Fibroblast of lung (primary cell): ENCODE measurements around the gene PCSK4. TPM values are rescaled to one million over a fixed set of nuclear protein-coding genes. Genes with fewer than 3 reads are reported as not detected.
A peak's percentile ranks its signal among the peaks of the same experiment; 100 is the strongest.

Experiments
- DNase-seq, 2 donors: peaks; one replicate each; pipeline versions ENCODE4 v3.0.0 to v3.0.0-alpha.2; 2010; ENCODE audit warnings: low read depth in 2 of 2
- H2AFZ ChIP-seq: 2 replicates; pipeline ENCODE4 v1.5.1; 2012; ENCODE audit warnings: low read length, control low read depth, inconsistent platforms
- H3K27ac ChIP-seq: 2 replicates; pipeline ENCODE4 v1.5.1; 2011; ENCODE audit warnings: low read length, control low read depth; ENCODE audit not compliant: insufficient read depth
- H3K27me3 ChIP-seq: 2 replicates; pipeline ENCODE4 v1.5.1; 2011; ENCODE audit warnings: mild to moderate bottlenecking, low read length; ENCODE audit not compliant: control insufficient read depth, insufficient read depth
- H3K36me3 ChIP-seq: 2 replicates; pipeline ENCODE4 v1.5.1; 2011; ENCODE audit warnings: low read length; ENCODE audit not compliant: control insufficient read depth, insufficient read depth
- H3K4me1 ChIP-seq: 2 replicates; pipeline ENCODE4 v1.5.1; 2011; ENCODE audit warnings: low read length; ENCODE audit not compliant: control insufficient read depth, insufficient read depth; ENCODE audit errors: extremely low read depth
- H3K4me2 ChIP-seq: 2 replicates; pipeline ENCODE4 v1.5.1; 2011; ENCODE audit warnings: low read length, control low read depth; ENCODE audit not compliant: insufficient read depth; ENCODE audit errors: extremely low read depth
- H3K4me3 ChIP-seq, 4 experiments: fragments of 200-600 bp in 1 of 4; sonication (generic) in 1 of 4; replicated peaks in 1 of 4; 2 replicates each; pipeline ENCODE4 v1.5.1; 2011 to 2016; ENCODE audit warnings: low read length in 4 of 4, low read depth in 3 of 4, mild to moderate bottlenecking in 3 of 4, control low read depth in 2 of 4, inconsistent platforms in 1 of 4, mixed read lengths in 1 of 4; ENCODE audit not compliant: insufficient read depth in 1 of 4; ENCODE audit errors: control extremely low read depth in 1 of 4
- H3K79me2 ChIP-seq: 2 replicates; pipeline ENCODE4 v1.5.1; 2012; ENCODE audit warnings: mild to moderate bottlenecking, low read length, inconsistent platforms; ENCODE audit not compliant: control insufficient read depth, insufficient read depth
- H3K9ac ChIP-seq: 2 replicates; pipeline ENCODE4 v1.5.1; 2011; ENCODE audit warnings: mild to moderate bottlenecking, low read length, control low read depth; ENCODE audit not compliant: insufficient read depth
- H3K9me3 ChIP-seq: 2 replicates; pipeline ENCODE4 v1.5.1; 2012; ENCODE audit warnings: low read depth, low read length; ENCODE audit not compliant: control insufficient read depth, insufficient read depth
- H4K20me1 ChIP-seq: 2 replicates; pipeline ENCODE4 v1.5.1; 2011; ENCODE audit warnings: low read length; ENCODE audit not compliant: control insufficient read depth, insufficient read depth; ENCODE audit errors: extremely low read depth
- CTCF ChIP-seq, 2 donors: IDR thresholded peaks in 1 of 2; conservative IDR thresholded peaks in 1 of 2; 1 replicate in 1 of 2; 2 replicates in 1 of 2; pipeline ENCODE4 v1.5.1; 2011 to 2012; ENCODE audit warnings: low read length in 2 of 2, control low read depth in 1 of 2, inconsistent platforms in 1 of 2, low read depth in 1 of 2, mild to moderate bottlenecking in 1 of 2
- EZH2 ChIP-seq: IDR thresholded peaks from 2 replicates; pipeline ENCODE4 v1.5.1; 2012; ENCODE audit warnings: low read length, control low read depth, mild to moderate bottlenecking; ENCODE audit errors: missing control alignments
- polyA plus RNA-seq, 2 donors: library from polyadenylated mRNA; depleted of rRNA in 1 of 2; stranded (reverse) in 1 of 2; unstranded in 1 of 2; fragments of >200 nt; gene quantifications; 2 replicates each; pipeline ENCODE4 v1.2.1, GENCODE V29; 2011 to 2012; ENCODE audit warnings: missing spikeins in 1 of 2
- total RNA-seq: library from RNA; depleted of rRNA; stranded (reverse); fragments of >200 nt; gene quantifications from 2 replicates; pipeline ENCODE4 v1.2.1, GENCODE V29; 2014

The PCSK4 gene
- total and polyA plus RNA-seq, 2 donors (not counting 1 experiment from before 2014, with no cell fraction given), result 0.28 to 3.5 TPM

- H3K27ac ChIP-seq, result no peak overlapping the region
- H3K4me2 ChIP-seq, result no peak overlapping the region
- no peak overlapping the region for H2AFZ ChIP-seq
- peaks cover 14% of the 10 kb centered on the region for H3K36me3 ChIP-seq
- H3K79me2 ChIP-seq, result peaks cover 4% of the 10 kb centered on the region
- no peaks in the 10 kb centered on the region for H4K20me1 ChIP-seq
- no peaks in the 10 kb centered on the region for H3K9me3 ChIP-seq
- H3K27me3 ChIP-seq, result peaks cover 39% of the 10 kb centered on the region
- H3K4me3 ChIP-seq, result peak overlapping the region in 1 of 4 experiments; percentile 50
- peaks cover 3% of the 10 kb centered on the region for H3K4me1 ChIP-seq
- TF ChIP-seq EZH2, result no peak
- no peak for TF ChIP-seq CTCF (conservative IDR thresholded peaks at IDR 0.05 in 1 of 2, IDR thresholded peaks at IDR 0.05 in 1 of 2; ENCODE audit: low read depth in 1 of 2, low read length in 2 of 2)
- DNase-seq, result no peak
- H3K9ac ChIP-seq, result no peak overlapping the region
Observed at GRCh38 chr19:1445932-1446712, 44.0 kb downstream of the PCSK4 start.

- Histone ChIP-seq H3K27ac (no peak overlapping the region), H2AFZ (no peak overlapping the region), H3K79me2 (peaks cover 11% of the 10 kb centered on the region), H3K9ac (no peak overlapping the region), H4K20me1 (no peaks in the 10 kb centered on the region), H3K4me3 (peak overlapping the region in 2 of 4 experiments; percentile 5 to 50), H3K4me2 (peak overlapping the region; percentile 32), H3K9me3 (no peaks in the 10 kb centered on the region), H3K4me1 (peaks cover 3% of the 10 kb centered on the region), H3K27me3 (peaks cover 31% of the 10 kb centered on the region), H3K36me3 (peaks cover 21% of the 10 kb centered on the region)
- peak; percentile 43 to 75 for TF ChIP-seq CTCF (conservative IDR thresholded peaks at IDR 0.05 in 1 of 2, IDR thresholded peaks at IDR 0.05 in 1 of 2; ENCODE audit: low read depth in 1 of 2, low read length in 2 of 2)
- peak; percentile 75 for TF ChIP-seq EZH2
- peak in 1 of 2 donors; percentile 36 for DNase-seq
Observed at GRCh38 chr19:1445185-1445931, 44.8 kb downstream of the PCSK4 start.

- Histone ChIP-seq H3K27me3 (peaks cover 5% of the 10 kb centered on the region), H3K79me2 (peaks cover 33% of the 10 kb centered on the region), H3K9me3 (no peaks in the 10 kb centered on the region), H3K27ac (no peak overlapping the region), H2AFZ (no peak overlapping the region), H3K4me3 (no peak overlapping the region), H3K4me1 (peaks cover 5% of the 10 kb centered on the region), H4K20me1 (no peaks in the 10 kb centered on the region), H3K4me2 (no peak overlapping the region), H3K36me3 (peaks cover 31% of the 10 kb centered on the region), H3K9ac (no peak overlapping the region)
- DNase-seq, result no peak
- TF ChIP-seq EZH2 (no peak), CTCF (conservative IDR thresholded peaks at IDR 0.05 in 1 of 2, IDR thresholded peaks at IDR 0.05 in 1 of 2; ENCODE audit: low read depth in 1 of 2, low read length in 2 of 2) (no peak)
Observed at GRCh38 chr19:1441677-1442438, 48.3 kb downstream of the PCSK4 start.
